HG03175 (cell line): ENCODE measurements around the gene RNASE1.
"Not testable (repeated sequence)": the region's sequence is repeated elsewhere in the genome, so short reads cannot be mapped to it uniquely, and the experiment has no call there.

Source experiments
- ATAC-seq: cut with Tn5 transposase; IDR thresholded peaks from one replicate; pipeline ENCODE4 v1.9.1; 2021; ENCODE audit warnings: mild to moderate bottlenecking, moderate library complexity; ENCODE audit not compliant: unreplicated experiment

The RNASE1 gene

GRCh38 chr14:20802341-20803084 is at the start of gene RNASE1:
TSS of gene RNASE1 (minus strand) at chr14:20802844. CDS start at chr14:20802068, 776 bp downstream.
- ATAC-seq, result no peak

DNA sequence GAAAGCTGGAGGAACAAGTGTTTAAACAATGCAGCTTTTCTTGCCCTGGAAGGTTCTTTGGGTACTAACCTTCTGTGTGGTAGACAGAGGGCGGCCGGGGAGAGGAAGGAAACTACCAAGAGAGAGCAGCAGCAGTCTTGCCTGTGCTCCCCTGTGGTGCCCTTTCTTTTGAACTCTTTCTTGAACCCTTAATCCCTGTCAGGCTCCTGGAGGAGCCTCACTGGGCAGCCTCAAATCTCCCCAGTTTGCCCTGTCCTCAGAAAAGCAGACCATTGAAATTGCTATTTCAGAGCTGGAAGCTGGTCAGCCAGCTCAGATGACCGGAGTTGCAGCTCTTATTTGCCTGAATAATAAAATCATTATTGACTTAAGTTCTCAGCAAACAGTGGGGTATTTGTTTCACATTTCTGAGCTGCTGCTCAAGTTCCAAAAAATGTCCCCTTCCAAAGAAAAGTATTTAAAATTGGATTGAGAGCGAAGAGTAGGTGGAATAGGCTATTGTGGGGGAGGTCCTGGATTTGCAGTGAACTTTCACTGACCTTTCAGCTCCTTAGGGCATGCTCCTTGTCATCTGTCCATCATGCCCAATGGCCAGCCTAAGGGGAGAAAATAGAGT is 46.4 kb upstream of the RNASE1 start:
- ATAC-seq, result no peak

DNA sequence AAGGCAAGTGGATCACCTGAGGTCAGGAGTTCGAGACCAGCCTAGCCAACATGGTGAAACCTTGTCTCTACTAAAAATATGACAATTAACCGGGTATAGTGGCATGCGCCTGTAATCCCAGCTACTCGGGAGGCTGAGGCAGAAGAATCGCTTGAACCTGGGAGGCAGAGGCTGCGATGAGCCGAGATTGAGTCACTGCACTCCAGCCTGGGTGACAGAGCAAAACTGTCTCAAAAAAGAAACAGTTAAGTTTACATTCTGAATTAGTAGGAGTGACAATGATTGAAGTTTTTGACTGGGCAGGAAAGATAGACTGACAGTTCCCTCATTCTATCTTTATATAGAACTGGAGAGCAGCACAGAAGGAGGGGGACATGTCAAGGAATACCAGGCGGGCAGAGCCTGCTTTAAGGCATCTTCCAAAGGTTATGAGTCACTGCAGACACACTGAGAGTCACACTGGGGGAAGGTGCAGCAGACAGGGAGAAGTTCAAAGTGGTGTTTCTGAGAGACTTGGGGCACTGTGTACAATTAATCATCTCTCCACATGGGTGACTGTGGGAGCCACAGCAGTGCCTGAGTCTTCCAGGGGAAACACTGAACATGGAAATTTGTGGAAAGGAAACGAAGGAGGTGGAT is 45.8 kb upstream of the RNASE1 start:
- no peak for ATAC-seq

- no peak for ATAC-seq
These were observed 43.9 kb upstream of the RNASE1 start for GRCh38 chr14:20846560-20846959.

DNA sequence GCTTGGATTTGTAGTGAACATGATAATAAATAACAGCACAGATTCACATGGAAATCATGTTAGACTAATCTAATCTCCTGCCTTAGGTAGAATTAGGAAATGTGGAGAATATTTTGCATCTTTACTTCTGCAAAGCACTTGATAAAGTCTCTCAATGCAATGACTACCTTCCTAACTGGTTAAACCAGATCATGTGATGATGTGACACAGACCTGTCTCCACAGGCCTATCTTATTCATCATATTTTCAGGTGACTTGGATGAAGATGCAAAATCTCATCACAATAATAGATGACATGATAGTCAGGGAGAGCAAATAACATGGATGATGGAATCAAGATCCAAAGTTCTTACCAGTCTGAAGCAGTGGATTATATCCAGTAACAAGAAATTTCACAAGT is 38.5 kb upstream of the RNASE1 start:
- ATAC-seq, result no peak

DNA sequence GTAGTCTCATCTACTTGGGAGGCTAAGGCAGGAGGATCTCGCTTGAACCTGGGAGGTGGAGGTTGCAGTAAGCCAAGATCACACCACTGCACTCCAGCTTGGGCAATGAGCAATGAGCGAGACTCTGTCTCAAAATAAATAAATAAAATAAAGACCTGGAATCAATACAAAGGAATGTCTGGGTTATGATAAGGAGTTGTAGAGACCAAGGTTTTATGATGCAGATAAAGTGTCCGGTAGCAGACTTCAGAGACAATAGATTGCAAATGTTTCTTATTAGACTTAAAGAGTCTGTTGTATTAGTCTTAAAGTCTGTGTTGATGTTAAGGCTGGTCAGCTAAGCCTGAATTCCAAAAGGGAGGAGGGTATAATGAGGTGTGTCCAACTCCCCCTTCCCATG is 35.2 kb upstream of the RNASE1 start:
- ATAC-seq, result no peak

- no peak for ATAC-seq
These were observed 34.2 kb upstream of the RNASE1 start for GRCh38 chr14:20836668-20837338.

- no peak for ATAC-seq
These were observed 32.3 kb upstream of the RNASE1 start for GRCh38 chr14:20834899-20835298.

- no peak for ATAC-seq
These were observed 28.2 kb upstream of the RNASE1 start for GRCh38 chr14:20830831-20831230.

DNA sequence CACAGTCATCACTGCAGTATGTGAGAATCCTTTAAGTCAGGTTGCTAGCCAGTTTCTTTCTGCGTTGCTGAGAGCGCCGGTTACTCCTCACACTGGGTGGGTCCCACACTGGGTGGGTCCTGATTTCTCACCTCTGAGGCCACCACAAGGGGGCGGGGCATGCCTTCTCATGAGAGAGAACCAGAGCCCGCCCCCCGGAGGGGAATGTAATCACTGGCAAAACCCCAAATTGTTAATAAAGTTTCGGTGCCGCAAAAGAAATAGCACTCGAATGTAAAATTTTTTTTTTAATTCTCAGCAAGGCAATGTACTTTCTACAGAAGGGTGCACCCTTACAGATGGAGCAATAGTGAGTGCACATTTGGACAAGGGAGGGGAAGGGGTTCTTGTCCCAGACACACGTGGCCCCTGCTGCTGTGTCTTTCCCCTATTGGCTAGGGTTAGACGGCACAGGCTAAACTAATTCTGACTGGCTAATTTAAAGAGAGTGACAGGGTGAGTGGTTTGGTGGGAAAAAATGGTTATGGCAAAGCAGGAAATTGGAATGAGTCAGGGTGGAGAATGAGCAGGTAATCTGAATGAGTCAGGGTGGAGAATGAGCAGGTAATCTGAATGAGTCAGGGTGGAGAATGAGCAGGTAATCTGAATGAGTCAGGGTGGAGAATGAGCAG is 25.5 kb upstream of the RNASE1 start:
- not testable (repeated sequence) for ATAC-seq

DNA sequence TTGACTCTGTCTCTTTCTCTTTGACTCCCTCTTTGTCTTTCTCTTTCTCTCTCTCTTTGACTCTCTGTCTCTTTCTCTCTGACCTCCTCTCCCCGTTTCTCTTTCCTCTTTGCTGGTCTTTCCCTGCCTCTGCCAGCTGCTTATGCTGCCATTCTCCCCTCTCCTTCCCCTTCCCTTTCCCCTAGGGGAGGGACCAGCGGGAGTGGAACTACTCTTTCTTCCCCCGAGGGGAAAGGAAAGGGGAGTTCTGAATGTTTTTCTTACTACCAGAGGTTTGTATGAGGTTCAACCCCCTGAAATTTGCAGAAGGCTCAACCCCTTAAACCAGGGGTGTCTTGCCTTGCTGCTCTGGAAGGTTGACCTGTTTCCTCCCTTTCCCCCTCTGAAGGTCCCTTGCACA is 24.7 kb upstream of the RNASE1 start:
- ATAC-seq, result no peak

- ATAC-seq, result not testable (repeated sequence)
These were observed 24.0 kb upstream of the RNASE1 start for GRCh38 chr14:20826666-20827065.

DNA sequence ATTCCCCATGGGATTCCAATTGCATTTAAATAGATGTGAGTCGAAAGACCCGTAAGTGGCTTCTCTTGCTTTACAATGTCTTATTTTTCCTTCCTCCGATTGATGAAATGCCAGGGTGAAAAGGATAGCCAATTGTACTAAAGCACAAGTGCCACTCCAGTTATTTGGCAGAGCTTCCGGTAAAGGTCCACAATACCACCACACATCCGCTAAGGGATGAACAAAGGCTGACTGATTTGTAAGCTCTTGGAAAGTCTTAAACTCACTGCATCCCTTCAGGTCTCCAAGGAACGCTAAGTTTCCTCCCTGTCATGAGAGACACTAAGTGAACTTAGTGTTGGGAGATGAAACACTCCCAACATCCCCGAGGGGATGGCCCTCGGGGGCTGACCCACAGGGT is 21.2 kb upstream of the RNASE1 start:
- ATAC-seq, result no peak

- ATAC-seq, result not testable (repeated sequence)
These were observed 19.0 kb upstream of the RNASE1 start for GRCh38 chr14:20821521-20822108.

GRCh38 chr14:20820063-20820904 is 17.6 kb upstream of the RNASE1 start:
- ATAC-seq, result no peak

DNA sequence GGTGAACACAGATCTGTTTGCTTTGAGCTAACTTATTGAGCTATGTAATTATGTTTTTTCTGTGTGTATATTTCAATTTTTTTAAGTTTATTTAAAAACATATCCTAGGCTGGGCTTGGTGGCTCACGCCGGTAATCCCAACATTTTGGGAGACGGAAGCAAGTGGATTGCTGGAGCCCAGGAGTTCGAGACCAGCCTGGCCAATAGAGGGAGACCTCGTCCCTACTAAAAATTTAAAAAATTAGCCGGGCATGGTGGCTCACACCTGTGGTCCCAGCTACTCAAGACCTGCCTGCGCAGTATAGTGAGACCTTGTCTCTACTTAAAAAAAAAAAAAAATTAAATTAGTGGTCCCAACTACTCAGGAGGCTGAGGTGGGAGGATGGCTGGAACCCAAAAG is 16.2 kb upstream of the RNASE1 start:
- no peak for ATAC-seq

DNA sequence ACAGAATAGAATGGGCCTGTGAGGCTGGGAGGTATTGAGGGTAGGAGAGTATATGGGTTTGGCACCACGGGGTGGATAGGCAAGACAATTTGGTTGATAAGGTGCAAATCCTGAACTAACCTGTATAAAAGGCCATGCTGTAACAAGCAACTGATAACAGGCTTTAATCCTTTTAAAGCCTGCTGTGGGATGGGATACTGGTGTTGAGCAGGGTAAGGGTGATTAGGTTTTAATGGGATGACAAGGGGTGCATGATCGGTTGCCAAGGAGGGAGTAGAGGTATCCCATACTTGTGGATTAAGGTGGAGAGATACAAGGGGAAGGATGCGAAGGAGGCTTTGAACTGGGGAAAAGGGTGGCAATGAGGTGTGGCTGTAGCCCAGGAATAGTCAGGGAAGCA is 13.3 kb upstream of the RNASE1 start:
- ATAC-seq, result not testable (repeated sequence)

DNA sequence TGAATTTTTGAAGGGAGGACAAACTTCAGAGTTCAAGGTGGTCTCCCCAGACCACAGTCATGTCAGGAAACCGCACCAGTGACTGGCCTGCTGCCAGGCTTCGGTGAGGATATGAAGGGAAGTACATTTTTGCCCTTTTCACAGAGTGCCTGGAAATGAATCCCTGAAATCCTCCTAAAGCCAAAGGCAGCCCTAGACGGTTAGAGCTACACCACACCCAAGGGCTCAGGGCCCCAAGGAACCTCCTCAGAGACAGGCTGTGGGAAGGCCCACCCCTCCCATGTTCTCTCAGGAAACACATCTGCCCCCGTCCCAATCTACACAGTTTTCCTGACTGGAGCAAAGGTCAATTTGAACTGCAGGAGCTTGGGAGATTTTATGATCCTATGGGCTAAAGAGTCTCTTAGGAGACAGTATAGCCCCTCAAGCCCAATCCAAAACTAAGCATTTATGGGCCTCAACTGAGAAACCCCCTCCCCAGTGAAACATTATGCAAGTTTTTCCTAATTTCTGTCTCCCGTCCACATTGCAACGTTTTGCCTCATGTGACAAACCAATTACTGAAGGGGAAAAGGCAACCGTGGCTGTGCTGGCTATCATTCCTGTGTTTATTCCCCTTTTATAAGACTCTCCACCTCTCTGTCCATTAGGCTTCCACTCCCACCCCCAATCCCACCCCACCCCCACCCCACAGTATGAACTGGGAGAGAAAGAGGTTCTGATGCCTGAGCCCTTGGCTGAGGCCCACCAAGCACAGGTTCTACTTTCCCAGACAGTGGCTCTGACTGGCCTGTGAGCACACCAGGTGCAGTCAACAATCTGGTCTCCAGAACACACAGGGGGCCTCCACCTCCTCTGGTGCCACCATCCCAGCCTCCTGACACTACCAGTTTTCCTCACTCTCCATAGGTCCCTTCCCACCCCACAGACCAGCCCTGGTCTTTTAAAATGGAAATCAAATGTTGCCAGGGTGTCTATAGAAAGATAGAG is 9.6 kb upstream of the RNASE1 start:
- no peak for ATAC-seq

- ATAC-seq, result no peak
These were observed 7.3 kb upstream of the RNASE1 start for GRCh38 chr14:20809917-20810316.
